ENCODE data around the gene BICD1.
"Not testable (repeated sequence)": the region's sequence is repeated elsewhere in the genome, so short reads cannot be mapped to it uniquely, and the experiment has no call there.

BICD1 gene

DNA sequence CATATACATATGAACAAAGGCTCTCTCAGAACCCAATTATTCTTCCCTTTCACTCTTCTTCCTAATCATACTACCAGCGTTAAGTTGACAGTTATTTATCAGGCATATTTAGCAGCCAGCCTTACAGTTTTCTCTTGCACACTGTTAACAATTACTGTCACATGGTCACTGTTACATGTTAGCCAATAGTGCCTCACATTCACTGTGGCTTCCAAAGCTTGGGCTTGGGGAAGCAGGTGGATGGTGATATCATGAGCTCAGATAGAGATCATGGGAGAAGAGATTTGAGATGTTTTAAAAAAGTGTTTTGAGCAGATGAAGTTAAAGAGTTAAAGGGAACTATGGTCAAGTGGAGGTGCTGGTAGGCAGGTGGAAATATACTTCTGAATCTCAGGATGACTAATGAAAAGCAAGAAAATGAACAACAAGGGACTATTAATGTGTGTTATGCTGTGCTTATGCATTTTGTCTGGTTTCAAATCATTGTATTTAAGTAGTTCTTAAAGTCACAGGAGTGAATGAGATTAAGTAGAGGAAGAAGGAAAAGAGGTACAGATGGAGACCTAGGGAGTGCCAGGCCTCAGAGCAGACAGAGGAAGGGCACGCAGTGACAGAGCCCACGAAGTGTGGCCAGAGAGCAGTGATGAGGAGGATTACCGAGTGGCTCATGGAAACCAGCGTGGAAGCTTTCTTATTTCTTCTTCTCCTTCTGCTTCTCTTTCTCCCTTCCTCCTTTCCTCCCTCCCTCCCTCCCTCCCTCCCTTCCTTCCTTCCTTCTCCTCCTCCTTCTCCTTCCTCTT, 39.6 kb downstream of the BICD1 start:
- DNase-seq (ENCODE audit: low spot score): no peak

GRCh38 chr12:32148372-32148771, 41.7 kb downstream of the BICD1 start:
- DNase-seq (ENCODE audit: low spot score): no peak

GRCh38 chr12:32149489-32149888, 42.8 kb downstream of the BICD1 start:
- DNase-seq (ENCODE audit: low spot score): no peak

DNA sequence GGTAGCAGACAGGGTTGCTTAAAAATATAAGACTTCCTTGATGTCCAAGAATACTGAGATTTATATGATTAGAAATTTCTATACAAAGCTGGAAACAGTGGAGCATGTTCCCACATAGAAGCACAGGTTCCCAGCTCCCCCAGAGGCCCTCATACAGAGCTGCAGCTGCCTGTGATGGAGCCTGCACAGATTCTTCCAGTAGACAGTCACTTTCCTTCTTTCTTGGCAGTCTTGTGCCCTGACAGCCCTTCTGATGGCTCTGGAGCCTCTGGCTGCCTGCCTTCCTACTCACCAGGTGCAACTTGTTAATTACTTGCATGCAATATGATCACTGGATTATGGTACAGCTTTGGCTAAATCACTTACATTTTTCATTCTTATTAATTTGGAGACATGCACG, 44.4 kb downstream of the BICD1 start:
- no peak for DNase-seq (ENCODE audit: low spot score)

- no peak for DNase-seq (ENCODE audit: low spot score)
Measured at GRCh38 chr12:32151552-32151951, 44.9 kb downstream of the BICD1 start.

- DNase-seq (ENCODE audit: low spot score): no peak
Measured at GRCh38 chr12:32155041-32155440, 48.4 kb downstream of the BICD1 start.

GRCh38 chr12:32155961-32156529, 49.4 kb downstream of the BICD1 start:
- DNase-seq (ENCODE audit: low spot score): no peak

GRCh38 chr12:32158525-32158924, 51.9 kb downstream of the BICD1 start:
- DNase-seq (ENCODE audit: low spot score): no peak

DNA sequence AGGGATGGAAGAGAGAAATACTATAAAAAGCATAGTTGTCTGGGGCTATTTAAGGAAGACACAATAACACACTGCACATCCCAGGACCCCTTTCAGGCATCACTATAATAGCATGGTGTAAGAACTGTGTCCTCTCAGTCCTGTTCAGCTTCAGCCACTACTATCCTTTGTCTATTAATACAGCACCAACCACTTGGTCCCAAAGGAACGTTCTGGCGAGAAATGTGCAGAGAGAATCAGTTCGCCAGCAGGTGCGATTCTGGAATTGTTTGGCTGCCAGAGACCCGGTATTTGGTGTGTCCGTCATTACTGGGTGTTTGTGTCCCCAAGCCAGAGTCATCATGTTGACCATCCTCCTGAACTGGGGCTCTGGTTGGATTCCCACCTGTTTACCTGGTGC, 52.7 kb downstream of the BICD1 start:
- DNase-seq (ENCODE audit: low spot score): no peak

GRCh38 chr12:32159925-32160324, 53.3 kb downstream of the BICD1 start:
- no peak for DNase-seq (ENCODE audit: low spot score)

- no peak for DNase-seq (ENCODE audit: low spot score)
Measured at GRCh38 chr12:32161058-32161457, 54.4 kb downstream of the BICD1 start.

DNA sequence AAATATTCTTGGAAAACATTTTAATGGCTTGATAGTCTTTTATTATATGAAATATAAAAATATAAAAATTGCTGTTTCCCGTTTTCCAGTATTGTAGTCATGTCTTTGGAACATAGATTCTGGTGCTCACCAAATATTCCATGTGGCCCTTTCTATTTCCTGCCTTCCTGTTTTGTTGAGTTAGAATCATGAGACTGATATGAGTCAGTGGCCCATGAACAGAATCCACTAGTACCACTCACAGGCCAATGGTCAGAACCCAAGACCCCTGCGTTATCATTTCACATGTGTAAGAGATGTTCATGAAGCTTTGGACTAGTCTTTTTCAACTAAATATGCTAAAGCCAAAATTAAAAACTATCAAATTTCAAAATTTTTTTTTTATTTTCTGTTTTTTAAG, 56.9 kb downstream of the BICD1 start:
- no peak for DNase-seq (ENCODE audit: low spot score)

DNA sequence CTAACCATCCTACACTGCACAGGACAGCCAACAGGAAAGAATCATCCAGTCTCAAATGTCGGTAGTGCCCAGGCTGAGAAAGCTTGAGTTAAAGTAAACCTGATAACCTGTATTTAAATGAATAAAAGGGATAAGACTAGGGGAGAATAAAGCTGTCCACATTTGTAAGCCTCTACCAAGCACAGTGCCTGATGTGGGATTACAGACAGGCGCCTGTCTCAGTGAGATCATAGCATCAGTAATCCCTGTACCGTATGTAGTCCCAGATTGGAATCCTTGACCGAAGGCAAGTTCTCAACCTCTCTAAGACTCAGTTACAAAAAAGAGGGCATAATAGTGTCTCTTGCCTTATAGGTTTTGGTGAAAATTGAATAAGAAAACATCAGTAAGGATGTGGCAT, 59.9 kb downstream of the BICD1 start:
- DNase-seq (ENCODE audit: low spot score): no peak

DNA sequence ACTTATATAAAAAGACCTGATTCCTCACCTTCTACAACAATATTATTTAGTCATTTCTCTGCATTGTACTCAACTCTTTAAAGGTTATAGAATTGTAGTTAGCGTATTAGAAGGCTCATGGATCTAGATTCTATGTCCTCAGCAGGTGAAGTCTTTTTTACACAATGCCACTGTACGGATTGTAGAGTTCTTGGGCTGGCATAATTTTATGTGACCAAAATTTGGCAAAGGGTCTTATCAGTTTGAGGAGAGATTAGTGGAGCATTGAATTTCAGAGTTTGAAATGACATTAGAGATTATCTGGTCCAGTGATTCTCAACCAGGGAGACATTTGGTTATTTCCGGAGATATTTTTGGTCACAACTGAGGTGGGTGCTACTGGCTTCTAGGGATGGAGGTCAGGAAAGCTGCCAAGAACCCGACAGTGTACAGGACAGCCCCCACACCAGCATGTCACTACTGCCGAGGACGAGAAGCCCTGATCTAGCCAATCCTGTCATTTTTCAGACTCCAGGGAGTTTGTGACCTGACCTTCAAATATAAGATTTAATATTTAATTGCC, 63.9 kb downstream of the BICD1 start:
- no peak for DNase-seq (ENCODE audit: low spot score)

DNA sequence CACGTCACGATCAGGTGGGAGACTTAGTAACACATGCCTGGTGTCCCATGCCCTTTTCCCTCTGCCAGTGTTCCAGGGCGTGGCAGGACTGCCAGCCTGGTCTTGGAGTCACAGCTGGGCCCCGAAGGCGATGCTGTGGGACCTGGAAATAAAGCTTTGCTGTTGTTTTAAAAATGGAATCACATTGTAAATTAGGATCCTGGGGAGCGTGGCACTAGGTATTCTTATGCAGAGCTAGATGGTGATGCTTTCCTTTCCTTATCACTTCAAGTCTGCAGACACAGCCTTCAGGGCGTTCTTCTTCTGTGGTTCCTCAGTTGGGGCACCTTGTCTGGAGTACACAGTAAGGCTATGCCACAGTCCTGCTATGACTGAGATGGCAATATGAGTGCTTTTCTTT, 64.6 kb downstream of the BICD1 start:
- no peak for DNase-seq (ENCODE audit: low spot score)

DNA sequence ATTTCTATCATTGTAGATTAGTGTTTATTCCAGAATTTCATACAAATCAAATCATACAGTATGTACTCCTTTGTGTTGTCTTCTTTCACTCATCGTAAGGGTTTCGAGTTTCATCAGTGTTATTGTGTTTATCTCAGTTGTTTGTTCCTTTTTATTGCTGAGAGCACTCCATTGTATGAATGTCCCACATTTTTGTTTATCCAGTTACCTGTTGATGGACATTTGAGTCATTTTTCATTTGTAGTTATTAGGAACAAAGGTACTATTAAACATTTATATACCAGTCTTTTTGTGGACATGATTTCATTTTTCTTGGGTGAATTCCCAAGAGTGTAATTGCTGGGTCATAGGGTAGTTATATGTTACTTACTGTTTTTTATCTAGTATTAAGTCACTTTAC, 70.0 kb downstream of the BICD1 start:
- no peak for DNase-seq (ENCODE audit: low spot score)

GRCh38 chr12:32178341-32179010, 71.8 kb downstream of the BICD1 start:
- no peak for DNase-seq (ENCODE audit: low spot score)

DNA sequence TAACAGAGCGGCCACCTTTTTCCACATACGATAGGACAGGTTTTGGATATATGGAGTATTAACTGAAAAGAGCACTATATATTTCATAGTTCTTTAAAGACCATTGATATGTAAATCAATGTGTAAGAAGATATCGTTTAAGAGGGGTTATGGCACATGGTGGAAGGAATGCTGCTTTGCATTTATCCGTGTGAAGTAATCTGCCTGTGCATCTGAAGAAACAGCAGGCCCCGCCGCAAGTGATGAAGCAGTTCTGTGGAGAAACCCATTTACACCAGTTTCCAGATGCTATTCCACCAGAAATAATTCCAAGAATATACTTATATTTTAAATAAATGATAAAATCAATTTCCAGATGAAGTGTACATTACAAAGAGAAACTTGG, 72.4 kb downstream of the BICD1 start:
- DNase-seq (ENCODE audit: low spot score): no peak

DNA sequence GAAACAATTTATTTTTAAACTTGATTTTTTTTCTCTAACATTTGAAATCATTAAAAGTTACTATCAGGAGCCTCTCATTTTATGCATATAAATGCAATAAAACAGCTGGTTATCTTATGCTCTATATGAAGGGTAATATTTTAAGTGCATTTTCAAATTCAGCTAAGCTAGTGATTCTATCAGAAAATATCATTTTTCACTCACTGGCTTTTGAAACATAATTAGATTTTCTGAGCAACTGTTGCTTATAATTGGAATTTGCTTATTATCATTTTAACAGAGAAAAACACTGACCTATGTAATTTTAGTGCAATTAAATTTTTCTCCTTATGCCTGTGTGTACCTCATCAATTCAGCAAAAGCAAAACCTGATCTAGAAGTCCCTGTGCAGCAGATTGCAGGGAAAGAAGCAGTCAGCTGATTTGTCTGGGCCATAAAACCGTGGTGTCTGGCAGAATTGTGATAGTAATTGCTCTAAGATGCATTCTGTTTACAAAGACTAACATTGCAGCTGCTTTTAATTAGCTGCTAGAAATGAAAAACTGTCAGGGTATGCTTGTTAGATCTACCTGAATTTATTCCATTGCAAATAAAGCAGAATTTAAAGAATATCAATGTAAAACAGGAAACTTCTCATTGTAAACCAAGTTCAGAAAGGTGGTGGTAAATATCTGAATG, 75.0 kb downstream of the BICD1 start:
- DNase-seq (ENCODE audit: low spot score): no peak

- DNase-seq (ENCODE audit: low spot score): no peak
Measured at GRCh38 chr12:32183650-32184049, 77.0 kb downstream of the BICD1 start.

GRCh38 chr12:32187127-32187526, 80.5 kb downstream of the BICD1 start:
- DNase-seq (ENCODE audit: low spot score): not testable (repeated sequence)

DNA sequence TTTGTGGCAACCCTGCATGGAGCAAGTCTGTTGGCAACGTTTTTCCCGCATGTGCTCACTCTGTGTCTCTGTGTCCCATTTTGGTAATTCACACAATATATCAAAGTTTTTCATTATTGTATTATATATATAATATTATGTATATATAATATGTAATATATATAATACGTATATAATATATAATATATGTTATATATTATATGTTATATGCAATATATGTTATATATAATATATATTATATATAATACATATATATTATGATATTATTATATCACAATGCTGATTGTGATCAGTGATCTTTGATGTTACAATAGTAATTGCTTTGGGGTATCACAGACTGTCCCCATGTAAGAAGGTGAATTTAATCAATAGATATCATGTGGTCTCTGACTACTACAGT, 84.8 kb downstream of the BICD1 start:
- DNase-seq (ENCODE audit: low spot score): no peak
